ENCODE results near the gene CADPS2.

The CADPS2 gene

GRCh38 chr7:122886357-122887081 lies at the start of gene CADPS2:
Gene CADPS2 (minus strand): TSS chr7:122886460. CDS start chr7:122886337, 123 bp downstream.
- DNase-seq, result no peak

GRCh38 chr7:122935620-122936019 lies 49.4 kb upstream of the CADPS2 start:
- DNase-seq, result no peak

- DNase-seq, result no peak
Measured at GRCh38 chr7:122919643-122920181, 33.5 kb upstream of the CADPS2 start.

DNA sequence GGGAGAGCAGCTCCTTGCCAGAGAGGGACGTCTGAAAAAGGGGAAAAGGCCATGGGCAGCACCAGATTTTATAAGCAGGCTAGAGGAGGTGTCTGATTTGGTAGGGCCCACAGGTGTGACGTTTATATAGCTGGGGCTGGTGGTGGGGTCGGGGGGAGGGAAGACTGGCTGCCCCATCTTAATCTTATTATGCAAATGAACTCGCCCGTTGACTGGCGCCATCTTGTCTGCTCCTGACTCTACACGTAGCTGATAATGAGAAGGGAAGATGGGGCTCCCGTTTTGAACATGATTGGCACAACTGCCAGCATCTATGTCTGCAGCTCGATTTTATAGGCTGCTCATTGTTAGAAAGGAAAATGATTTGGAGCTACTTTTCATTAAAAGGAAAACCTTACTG lies 28.6 kb upstream of the CADPS2 start:
- DNase-seq, result no peak

- no peak for DNase-seq
Measured at GRCh38 chr7:122913608-122914007, 27.3 kb upstream of the CADPS2 start.

DNA sequence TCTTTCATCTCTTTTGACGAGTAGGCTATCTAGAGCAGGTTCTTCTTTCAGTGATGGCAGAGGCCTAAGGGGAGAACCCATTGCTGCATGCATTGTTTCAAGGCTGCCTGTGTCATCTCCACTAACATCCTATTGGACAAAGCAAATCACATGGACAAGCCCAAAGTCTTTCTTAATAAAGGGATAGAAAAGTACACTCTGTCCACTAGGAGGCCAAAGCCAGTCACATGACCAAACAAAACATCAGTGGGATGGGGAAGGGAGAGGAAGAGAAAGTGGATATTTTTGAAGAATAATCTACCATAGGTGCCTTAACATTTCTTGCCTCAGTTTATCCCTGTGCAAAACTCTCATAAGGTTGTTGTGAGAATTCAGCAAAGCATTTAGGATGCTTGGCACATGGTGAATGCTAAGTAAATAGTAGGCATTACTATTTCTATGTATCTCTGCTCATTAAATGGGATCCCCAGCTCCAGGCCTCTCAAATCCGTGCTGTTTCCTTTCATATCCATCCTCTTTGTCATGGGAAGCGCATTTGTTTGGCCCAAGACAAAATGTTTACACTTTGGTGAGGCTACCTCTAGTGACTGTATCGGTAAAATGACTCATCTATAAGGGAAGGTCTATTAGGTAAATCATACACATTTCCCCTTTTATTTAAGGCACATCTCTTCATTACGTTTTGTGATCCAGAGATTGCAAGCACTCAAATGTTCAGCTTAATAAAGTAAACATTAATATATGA lies 16.7 kb upstream of the CADPS2 start:
- no peak for DNase-seq

DNA sequence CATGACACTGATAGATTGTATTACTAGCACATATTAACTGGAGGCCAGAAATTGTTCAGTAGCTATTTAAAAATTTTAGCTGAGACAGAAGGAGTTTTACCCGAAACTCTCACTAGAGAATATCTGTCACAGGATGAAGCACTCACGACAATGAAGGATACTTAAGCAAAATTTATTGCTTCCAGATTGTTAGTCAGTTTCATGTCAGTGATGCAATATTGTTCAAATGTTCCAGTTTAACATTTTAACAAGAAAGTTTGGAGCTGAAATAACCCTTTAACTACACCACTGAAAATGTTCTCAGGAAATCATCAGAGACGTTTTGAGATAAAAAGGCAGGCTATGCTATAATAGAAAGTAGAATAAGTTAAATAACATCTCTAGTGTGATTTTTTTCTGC lies 15.0 kb upstream of the CADPS2 start:
- no peak for DNase-seq

DNA sequence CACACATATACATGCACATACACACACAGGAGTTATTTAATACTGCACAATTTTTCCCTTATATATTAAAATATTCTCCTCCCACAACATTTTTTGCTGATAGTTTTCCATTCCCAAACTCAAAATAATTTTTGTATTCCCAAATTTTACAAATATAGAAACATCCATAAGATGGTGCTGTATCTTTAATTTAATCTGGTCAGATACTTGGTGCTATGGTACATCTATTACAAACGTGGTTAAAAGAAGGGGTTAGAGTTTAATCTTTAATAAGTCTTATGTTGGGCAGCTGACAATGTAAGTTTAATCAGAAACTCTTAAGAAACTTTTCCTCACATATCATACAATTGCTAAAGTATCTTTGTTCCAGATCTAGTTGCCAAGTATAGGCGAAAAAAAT lies 10.2 kb upstream of the CADPS2 start:
- no peak for DNase-seq

GRCh38 chr7:122893486-122893885 lies 7.2 kb upstream of the CADPS2 start:
- DNase-seq, result no peak

DNA sequence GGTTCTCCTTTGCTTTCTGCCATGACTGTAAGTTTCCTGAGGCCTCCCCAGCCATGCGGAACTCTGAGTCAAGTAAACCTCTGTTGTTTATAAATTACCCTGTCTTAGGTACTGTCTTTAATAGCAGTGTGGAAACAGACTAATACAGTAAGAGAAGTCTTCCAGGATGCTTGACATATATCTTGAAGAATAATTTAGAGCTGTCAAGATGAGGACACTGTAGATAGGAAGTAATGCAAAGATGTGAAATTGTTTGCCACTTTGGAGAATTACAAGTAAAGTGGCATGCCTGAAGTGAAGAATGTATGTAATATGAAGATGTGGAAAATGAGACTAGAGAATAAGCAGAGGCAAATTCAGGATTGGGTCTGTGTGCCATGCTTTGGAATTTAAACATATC lies 2.9 kb upstream of the CADPS2 start:
- DNase-seq, result no peak

DNA sequence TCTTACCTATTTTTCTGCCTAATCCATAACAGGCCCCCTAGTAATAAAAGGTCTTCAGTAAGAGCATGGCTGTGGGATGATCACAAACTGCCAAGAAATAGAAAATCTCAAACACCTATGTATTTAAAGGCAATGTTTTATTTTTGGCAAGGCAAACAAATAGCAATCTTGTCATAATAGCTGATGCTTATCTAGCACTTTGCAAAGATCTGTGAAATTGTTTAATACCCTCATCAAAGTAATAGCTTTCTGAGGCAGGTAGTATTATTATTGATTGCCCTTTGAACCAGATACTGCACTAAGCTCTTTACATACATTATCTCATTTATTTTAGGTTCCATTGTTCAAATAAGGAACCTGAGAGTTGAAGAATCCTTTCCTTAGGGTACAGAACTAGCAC lies 1.6 kb upstream of the CADPS2 start:
- no peak for DNase-seq

- no peak for DNase-seq
Measured at GRCh38 chr7:122887198-122887597, 938 bp upstream of the CADPS2 start.

- DNase-seq, result no peak
Measured at GRCh38 chr7:122885583-122886356, 490 bp downstream of the CADPS2 start.

- no peak for DNase-seq
Measured at GRCh38 chr7:122884186-122884585, 2.1 kb downstream of the CADPS2 start.

DNA sequence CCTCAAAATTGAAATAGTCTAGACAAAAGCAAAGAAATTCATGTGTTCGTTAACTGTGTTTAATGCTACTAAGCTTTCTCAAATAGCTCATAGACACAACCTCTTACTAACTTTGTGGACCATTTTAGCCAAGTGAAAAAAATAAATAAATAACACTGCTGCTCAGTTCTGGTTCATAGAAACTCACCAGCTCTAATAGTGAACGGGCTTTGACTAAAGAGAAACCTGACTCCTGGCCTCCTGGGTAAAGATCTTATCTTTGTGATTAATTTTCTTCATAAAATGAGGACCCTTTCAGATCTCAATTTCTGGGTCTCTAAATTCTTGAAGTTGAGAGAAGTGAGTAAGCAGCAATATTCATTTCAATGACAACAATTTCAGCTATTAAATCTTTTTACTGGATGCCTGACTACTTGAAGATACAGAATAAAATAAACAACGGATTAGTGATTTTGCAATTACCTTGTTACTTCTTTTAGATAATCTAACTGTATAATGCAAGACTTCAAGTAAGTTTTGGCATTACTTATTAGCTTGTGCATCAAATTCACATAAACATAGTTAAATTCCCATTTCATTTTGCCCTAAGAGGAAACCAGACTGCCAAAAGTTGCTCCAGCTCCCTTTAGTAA lies 3.1 kb downstream of the CADPS2 start:
- DNase-seq, result no peak

DNA sequence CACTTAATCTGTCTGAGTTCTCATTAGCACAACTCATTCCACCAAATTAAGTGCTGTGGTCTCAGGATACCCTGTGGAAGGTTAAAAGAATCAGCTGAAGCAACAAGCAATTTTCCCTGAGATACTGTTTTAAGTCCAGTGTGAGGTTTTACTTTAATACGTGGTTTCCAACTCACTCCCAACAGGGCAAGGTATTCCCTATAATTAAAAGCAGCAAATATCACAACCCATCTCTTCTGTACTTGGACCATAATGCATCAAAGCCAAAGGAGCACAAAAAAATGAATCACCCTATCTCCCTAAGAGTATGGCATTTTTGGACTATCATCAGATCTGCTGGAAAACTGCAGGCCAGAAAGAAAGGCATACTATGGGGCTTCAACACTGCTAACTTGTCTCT lies 4.9 kb downstream of the CADPS2 start:
- no peak for DNase-seq

GRCh38 chr7:122869260-122869659 lies 17.0 kb downstream of the CADPS2 start:
- DNase-seq, result no peak

- no peak for DNase-seq
Measured at GRCh38 chr7:122867471-122867980, 18.7 kb downstream of the CADPS2 start.

GRCh38 chr7:122864838-122865237 lies 21.4 kb downstream of the CADPS2 start:
- DNase-seq, result no peak

DNA sequence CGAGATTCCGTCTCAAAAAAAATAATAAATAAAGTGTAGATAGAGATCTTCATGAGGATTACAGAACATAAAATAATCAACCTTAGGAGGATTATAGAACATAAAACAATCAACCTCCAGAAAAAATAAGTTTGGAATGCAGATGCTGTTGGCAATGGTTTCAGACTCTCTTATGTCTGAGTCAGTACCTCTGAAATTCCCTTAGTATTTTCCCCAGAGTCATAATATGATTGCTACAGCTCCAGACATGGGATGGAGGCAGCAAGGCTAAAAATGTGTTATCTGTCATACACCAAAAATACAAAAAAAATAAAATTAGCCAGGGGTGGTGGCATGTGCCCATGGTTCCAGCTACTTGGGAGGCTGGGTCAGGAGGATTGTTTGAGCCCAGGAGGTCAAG lies 22.2 kb downstream of the CADPS2 start:
- DNase-seq, result no peak

GRCh38 chr7:122858320-122858719 lies 27.9 kb downstream of the CADPS2 start:
- no peak for DNase-seq

DNA sequence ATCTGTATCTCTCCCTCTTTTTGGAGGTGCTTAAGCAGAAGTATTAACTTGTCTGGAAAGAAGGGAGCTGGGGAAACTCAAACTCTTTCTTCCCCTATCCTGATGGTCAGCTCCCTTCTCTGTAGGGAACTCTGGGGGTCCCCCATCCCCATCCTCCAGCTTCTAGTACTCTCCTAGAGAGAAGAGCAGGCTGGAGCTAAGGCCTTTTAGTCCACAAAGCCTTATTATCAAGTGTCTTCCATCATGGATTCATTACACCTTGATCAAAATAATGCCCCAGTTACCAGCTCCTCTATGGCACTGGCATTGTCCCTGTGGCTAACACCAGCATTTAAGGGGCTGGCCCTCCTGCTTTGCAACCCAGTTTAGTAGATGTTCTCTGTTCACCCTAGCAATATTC lies 35.7 kb downstream of the CADPS2 start:
- no peak for DNase-seq

GRCh38 chr7:122849957-122850328 lies 36.3 kb downstream of the CADPS2 start:
- no peak for DNase-seq
